ENCODE data around the gene E2F8. TPM values are rescaled to one million over a fixed set of nuclear protein-coding genes. Genes with fewer than 3 reads are reported as not detected.

Gene E2F8
- total and polyA plus RNA-seq, 4 donors, result 1.8 to 2.5 (median 2.1) TPM

Other genes with a start within 250 kb of the E2F8 start
- gene MRGPRX2, start 180.2 kb downstream of the E2F8 start, total RNA-seq, result not detected
- gene MRGPRX2, start 180.2 kb downstream of the E2F8 start, polyA plus RNA-seq (ENCODE audit: insufficient read length in 2 of 2), result not detected
- gene ZDHHC13, start 123.8 kb downstream of the E2F8 start, total RNA-seq, result 10 to 100 TPM; 11.2 to 35.8 TPM
- 10 to 100 TPM; 19.5 to 24.7 TPM for gene ZDHHC13, start 123.8 kb downstream of the E2F8 start, polyA plus RNA-seq (ENCODE audit: insufficient read length in 2 of 2)
- gene CSRP3, start 39.0 kb downstream of the E2F8 start, total RNA-seq, result under 1 TPM; 0.22 to 0.79 TPM
- 1 to 10 TPM in 1 of 2 donors, not detected in 1; 1.1 TPM for gene CSRP3, start 39.0 kb downstream of the E2F8 start, polyA plus RNA-seq (ENCODE audit: insufficient read length in 2 of 2)

Measured in spinal cord (tissue), 4 donors.